HG03460 (cell line): ENCODE measurements around the gene MED1.
"Not testable (repeated sequence)": the region's sequence is repeated elsewhere in the genome, so short reads cannot be mapped to it uniquely, and the experiment has no call there.

Experiments
- ATAC-seq: cut with Tn5 transposase; IDR thresholded peaks from one replicate; pipeline ENCODE4 v1.9.1; 2021; ENCODE audit not compliant: unreplicated experiment

MED1 gene

GRCh38 chr17:39429600-39429999 lies 21.5 kb downstream of the MED1 start:
- no peak for ATAC-seq

GRCh38 chr17:39416141-39416540 lies 34.9 kb downstream of the MED1 start:
- ATAC-seq: no peak

DNA sequence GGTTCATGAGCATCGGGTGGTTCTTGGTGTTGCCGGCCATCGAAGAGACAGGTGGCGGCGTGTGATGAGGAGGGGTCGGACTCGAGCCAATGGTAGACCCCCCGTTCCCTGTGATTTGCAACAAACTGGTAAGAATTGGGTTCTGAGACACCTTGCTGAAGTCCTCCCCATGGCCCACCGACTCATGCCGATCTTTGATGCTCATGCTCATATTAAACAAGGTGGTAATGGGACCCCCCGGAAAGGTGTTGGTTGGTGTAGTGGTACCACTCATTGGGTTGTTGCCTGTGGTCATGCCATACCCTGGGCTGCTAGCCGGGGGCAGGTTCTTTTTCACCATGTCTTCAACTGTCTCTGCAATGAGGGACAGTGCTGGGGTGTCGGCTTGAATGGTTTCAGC lies 40.8 kb downstream of the MED1 start:
- no peak for ATAC-seq

GRCh38 chr17:39408360-39408759 lies 42.7 kb downstream of the MED1 start:
- ATAC-seq: no peak

DNA sequence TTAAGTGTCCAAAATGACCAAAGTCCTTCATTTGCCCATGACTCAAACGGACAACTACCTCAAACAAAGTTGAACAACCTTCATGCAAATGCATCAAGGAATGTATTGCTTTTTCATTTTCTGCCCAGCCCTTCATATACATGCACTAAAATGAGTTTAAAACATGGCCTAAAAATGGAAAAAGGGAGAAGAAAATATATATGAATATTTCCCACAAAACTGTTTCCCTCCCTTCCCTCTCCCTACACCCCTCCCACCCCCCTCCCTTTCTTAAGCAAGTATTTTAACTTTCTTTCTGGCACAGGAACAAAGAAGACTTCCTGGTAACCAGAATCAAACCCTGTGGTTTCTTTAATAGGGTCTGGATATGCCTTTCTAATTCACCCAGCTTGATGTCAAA lies 44.1 kb downstream of the MED1 start:
- no peak for ATAC-seq

- no peak for ATAC-seq
Measured at GRCh38 chr17:39405436-39405835, 45.6 kb downstream of the MED1 start.

- no peak for ATAC-seq
Measured at GRCh38 chr17:39404542-39405378, 46.3 kb downstream of the MED1 start.

DNA sequence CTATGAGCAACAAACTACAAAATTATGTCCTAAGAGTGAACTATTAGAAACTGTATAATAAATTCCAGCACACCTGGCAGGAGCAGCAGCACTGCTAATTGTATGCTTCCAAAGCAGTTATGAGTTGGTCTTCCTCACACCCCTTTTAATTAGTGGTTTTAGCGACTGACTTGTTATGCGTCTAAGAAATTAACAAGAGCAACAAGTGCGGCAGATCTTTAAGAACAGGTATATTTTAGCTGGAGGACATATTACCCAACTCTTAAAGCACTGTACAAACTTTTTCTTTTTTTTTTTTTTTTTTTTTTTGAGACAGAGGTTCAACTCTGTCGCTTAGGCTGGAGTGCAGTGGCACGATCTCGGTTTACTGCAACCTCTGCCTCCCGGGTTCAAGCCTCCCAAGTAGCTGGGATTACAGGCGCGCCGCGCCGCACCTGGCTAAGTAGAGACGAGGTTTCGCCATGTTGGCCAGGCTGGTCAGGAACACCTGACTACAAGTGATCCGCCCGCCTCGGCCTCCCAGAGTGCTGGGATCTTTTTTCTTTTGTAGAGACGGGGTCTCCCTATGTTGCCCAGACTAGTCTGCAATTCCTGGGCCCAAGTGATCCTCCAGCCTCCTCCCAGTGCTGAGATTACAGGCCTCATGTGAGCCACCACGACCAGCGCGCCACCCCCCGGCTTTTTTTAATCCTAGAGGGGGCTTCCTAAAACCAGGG lies 48.0 kb downstream of the MED1 start:
- no peak for ATAC-seq

DNA sequence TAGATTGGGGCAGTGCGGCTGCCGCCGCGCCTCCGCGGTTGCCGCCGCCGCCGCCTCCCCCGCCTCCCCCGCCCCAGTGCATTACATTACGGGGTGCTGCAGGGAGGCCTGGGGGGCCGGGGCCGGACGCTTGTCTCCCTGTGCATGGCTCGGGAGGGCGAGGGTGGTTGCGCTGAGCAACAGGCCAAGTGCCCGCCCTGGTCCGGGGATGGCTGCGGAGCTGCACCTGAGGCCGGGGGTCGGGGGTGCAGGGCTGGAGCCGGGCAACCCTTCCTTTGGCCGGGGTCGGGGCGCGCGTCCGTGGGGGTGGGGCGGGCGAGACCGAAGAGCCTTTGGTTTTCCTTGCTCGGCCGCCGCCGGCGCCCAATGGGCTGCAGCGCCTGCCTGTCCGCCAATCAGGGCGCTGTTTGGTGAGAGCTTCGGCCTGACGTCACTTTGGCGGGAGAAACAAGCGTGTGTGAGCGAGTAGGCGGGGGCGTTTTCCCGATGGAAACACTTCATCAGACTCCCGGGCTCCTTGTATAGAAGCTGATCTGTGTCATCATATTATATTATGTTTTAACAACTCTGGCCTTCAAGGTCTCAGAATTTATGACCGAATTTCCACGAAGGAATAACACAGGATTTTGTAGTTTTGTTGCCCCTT lies 48.7 kb downstream of the MED1 start:
- ATAC-seq: peak; percentile 59

DNA sequence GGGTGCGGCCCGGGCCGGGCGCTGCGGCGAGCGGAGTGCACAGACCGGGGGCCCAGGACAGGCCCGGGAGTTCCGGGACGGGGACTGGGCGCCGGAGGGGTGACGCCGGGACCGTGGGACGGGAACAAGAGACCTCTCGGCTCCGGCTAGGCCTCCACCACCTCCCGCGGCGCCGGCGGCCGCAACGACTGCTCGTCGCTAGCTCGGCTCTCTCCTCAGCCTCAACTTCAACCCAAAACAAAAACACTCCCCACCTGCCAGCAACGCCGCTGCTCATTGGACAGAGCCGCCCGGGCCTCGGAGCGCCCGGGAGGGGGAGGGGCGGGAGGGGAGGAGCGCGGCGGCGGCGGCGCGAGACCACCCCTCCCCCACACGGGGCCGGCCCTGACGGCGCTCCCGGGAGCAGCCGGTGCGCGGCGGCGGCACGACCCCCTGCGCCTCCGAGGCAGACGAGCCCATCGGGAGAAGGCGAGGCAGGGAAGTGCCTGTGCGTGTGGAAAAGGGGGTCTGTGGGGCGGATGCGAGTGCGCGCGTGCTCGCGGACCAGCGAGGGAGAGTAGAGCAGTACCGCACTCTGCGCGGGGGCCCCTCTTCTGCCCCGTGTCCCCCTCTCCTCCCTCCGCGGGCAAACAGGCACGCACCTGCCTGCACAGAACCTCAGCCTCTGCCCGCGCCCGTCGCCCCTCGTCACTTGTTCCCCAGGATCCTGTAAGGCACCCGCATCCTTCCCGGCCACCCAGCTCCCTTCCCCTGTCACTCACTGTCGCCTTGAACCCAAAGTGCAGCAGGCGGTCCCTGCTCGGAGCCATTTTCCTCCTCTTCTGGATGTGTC lies 49.4 kb downstream of the MED1 start, which contains the start of gene FBXL20:
TSS of gene FBXL20 (minus strand) at position 215 of the 832 bp plus-strand sequence. CDS start 224 bp downstream, outside the sequence.
- peak; percentile 65 for ATAC-seq

GRCh38 chr17:39400547-39401411 lies 50.3 kb downstream of the MED1 start:
- ATAC-seq: peak; percentile 3

- no peak for ATAC-seq
Measured at GRCh38 chr17:39399791-39400190, 51.3 kb downstream of the MED1 start.

GRCh38 chr17:39393736-39394135 lies 57.3 kb downstream of the MED1 start:
- ATAC-seq: no peak

DNA sequence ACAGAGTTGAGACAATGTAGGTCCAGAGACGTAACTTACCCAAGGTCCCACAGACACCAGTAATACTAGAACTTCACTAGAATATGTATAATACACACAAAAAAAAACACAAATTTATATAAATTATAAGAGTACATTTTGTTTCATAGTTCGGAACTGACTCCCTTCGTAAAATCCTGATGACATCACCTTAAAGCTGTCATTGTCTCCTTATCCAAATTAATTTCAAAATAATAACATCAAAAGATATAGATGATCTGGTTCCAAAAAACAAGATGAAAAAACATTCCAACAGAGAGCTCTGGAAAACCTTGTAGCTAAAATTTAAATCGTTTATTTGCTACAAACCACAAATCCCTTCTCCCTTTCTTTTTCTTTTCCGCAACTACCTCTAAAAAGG lies 59.6 kb downstream of the MED1 start:
- ATAC-seq: no peak

- ATAC-seq: no peak
Measured at GRCh38 chr17:39385040-39385439, 66.0 kb downstream of the MED1 start.

DNA sequence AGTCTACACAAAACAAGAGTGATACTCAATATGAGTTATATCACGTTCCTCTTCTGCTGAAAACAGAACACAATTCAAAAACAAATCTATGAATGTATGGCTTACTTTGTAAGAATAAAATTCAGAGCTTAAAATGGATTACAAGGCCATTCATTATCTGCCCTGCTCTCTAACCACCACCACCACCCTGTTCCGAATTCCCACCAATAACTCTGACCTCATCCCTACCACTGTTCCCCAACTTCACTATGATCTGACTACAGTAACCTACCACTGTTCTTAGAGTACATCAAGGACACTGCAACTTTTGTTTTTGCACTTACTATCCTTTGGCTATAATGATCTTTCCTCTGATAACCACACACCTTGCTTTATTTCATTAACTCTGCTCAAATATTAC lies 70.9 kb downstream of the MED1 start:
- ATAC-seq: no peak

GRCh38 chr17:39376434-39376833 lies 74.6 kb downstream of the MED1 start:
- no peak for ATAC-seq

DNA sequence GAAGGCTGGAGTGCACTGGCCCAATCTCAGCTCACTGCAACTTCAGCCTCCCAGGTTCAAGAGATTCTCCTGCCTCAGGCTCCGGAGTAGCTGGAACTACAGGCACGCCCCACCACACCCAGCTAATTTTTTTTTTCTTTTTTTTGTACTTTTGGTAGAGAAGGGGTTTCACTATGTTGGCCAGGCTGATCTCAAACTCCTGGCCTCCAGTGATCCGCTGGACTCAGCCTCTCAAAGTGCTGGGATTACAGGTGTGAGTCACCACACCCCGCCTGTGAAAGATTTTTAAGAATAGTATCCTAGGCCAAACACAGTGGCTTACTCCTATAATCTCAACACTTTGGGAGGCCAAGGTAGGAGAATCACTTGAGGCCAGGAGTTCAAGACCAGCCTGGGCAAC lies 83.3 kb downstream of the MED1 start:
- not testable (repeated sequence) for ATAC-seq

GRCh38 chr17:39365872-39366271 lies 85.2 kb downstream of the MED1 start:
- no peak for ATAC-seq

DNA sequence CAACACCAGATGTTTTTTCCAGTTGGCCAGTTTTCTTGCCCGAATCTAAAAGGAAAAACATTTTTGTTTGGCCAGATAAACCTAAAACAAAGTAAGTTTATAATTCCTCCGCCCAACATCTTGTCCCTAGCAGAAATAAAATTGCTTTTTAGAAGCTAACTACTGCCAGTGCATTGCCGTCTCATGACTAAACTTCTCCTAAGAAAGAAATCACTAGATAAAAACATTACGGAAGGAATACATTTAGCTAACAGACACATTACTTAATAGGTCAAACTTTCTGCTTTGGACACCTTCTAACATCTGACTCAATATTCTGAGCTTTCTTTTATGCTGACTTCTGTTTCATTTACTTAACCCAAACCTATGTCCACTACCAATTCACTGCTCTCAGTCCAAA lies 85.8 kb downstream of the MED1 start:
- ATAC-seq: no peak
